GM20000 (cell line): ENCODE data around the gene CHRM4.

Experiments
- DNase-seq: peaks from one replicate; pipeline ENCODE4 v3.0.0; 2012; ENCODE audit warnings: low spot score
- TF ChIP-seq, protein P1 (sequence below): IDR thresholded peaks from 2 replicates; pipeline ENCODE4 v1.5.1; 2012; ENCODE audit warnings: mild to moderate bottlenecking, control low read depth; ENCODE audit errors: extremely low read depth, missing control alignments

Gene CHRM4

DNA sequence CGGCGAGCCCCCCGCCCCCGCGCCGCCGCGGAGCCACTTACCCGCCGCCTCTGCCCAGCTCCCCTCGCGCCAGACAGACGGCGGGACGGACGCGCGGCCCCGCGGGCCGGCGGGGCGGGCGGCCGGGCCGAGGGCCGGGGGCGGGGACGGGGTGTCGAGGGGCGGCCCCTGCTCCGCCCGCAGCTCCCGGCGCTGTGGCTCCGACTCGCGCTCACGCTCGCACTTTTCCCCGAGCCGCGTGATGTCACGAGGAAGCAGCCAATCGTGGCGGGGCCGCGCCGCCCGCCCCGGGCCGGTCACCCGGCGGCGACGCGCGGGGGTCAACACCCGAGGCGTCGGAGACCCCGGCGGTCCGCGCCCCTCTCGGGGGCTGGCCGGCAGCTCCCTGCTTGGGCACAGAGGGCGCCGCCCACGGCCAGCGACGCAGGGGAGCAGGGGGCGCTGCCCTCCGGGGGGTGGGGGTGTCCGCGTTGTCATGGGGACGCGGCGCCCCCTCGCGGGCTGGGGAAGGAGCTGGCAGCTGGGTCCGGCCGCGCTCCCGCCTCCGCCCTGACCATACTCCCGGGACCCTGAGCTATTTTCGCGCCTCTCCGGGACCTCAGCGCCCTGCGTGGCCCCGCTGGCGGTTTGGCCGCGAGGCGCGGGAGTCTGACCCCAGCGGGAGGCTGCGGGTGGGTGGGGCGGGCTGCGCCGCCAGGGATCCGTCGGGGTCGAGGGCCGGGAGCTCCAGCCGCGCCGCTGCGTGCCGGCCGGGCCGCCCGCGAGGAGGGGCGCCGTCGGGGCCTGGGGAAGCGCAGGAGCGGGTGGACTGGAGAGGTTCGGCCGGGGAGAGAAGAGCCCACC, at the start of gene CHRM4:
Gene CHRM4 (minus strand): TSS at position 199 of the 843 bp plus-strand sequence. CDS start 5,219 bp downstream, outside the sequence.
- TF ChIP-seq, protein P1, sequence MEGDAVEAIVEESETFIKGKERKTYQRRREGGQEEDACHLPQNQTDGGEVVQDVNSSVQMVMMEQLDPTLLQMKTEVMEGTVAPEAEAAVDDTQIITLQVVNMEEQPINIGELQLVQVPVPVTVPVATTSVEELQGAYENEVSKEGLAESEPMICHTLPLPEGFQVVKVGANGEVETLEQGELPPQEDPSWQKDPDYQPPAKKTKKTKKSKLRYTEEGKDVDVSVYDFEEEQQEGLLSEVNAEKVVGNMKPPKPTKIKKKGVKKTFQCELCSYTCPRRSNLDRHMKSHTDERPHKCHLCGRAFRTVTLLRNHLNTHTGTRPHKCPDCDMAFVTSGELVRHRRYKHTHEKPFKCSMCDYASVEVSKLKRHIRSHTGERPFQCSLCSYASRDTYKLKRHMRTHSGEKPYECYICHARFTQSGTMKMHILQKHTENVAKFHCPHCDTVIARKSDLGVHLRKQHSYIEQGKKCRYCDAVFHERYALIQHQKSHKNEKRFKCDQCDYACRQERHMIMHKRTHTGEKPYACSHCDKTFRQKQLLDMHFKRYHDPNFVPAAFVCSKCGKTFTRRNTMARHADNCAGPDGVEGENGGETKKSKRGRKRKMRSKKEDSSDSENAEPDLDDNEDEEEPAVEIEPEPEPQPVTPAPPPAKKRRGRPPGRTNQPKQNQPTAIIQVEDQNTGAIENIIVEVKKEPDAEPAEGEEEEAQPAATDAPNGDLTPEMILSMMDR, result peak; percentile 34
- peak; percentile 87 for DNase-seq

- TF ChIP-seq, protein P1, result no peak
- DNase-seq, result no peak
These were observed 46.6 kb upstream of the CHRM4 start for GRCh38 chr11:46438211-46438610.

- no peak for DNase-seq
- TF ChIP-seq, protein P1, result no peak
These were observed 45.6 kb upstream of the CHRM4 start for GRCh38 chr11:46437122-46437689.

DNA sequence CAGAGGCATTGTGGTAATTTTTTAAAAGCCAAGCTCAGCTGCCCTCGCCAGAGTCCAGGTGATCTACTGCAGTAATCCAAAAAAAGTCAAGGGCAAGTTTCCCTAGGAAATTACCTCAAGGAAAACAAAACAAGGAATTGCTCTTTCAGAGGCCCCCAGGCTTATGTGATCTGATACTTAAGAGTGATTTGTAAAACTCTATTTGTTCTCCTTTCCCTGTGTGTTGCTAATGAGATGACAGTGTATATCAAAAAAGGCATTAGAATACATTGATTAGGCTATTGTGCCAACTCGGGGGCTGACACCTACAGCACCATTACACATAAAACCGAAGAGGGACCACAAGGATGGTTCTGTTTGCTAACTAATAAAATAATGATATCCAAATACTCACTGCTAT, 44.5 kb upstream of the CHRM4 start:
- no peak for DNase-seq
- TF ChIP-seq, protein P1, result no peak

DNA sequence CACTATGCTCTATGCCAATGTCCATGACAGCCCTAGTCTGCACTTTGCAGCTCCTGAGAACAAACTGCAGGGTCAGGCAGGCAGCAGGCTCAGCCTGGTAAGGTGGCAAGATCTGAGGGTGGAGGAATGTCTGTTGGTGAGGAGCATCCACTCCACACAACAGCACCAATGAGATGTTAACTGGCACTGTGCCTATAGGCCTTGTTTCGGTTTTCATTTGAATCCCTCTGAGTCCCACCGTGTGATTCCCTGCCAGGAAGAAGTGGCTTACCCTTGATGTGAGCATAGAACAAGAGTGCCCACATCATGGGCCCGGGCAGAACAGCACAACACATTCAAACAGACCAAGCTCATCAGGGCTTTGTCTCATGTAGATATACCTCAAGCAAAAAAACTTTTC, 44.1 kb upstream of the CHRM4 start:
- no peak for DNase-seq
- TF ChIP-seq, protein P1, result no peak

GRCh38 chr11:46431211-46431610, 39.6 kb upstream of the CHRM4 start:
- TF ChIP-seq, protein P1, result no peak
- no peak for DNase-seq

DNA sequence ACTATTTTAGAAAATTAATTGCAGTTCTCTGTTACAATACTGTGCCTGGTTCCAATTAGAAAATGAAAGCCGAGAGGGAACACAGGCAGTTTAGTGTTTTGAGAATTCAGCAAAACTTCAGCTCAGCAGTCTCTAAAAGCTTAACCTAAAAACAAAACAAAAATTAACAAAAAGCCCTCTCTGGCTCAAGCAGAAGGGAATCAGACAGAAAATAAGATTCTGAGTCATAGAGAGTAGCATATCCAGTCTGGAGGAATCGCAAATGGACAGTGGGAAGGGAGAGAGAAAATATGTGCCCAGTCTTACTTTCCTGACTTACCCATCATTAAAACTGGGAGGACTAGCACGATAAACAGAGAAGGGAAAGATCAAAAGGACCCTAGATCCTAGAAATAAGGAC, 38.1 kb upstream of the CHRM4 start:
- TF ChIP-seq, protein P1, result no peak
- DNase-seq, result no peak
